ENCODE data around the gene EIPR1.

The EIPR1 gene

GRCh38 chr2:3321825-3322224, 55.8 kb downstream of the EIPR1 start:
- no peak for DNase-seq

- no peak for DNase-seq
These were observed 56.6 kb downstream of the EIPR1 start for GRCh38 chr2:3320910-3321605.

- DNase-seq = no peak
These were observed 57.7 kb downstream of the EIPR1 start for GRCh38 chr2:3319745-3320566.

- no peak for DNase-seq
These were observed 58.5 kb downstream of the EIPR1 start for GRCh38 chr2:3319134-3319533.

- no peak for DNase-seq
These were observed 59.6 kb downstream of the EIPR1 start for GRCh38 chr2:3317871-3318590.

GRCh38 chr2:3317277-3317685, 60.3 kb downstream of the EIPR1 start:
- no peak for DNase-seq

- DNase-seq = no peak
These were observed 61.0 kb downstream of the EIPR1 start for GRCh38 chr2:3316456-3317276.

GRCh38 chr2:3314626-3315025, 63.0 kb downstream of the EIPR1 start:
- DNase-seq = no peak

- no peak for DNase-seq
These were observed 63.7 kb downstream of the EIPR1 start for GRCh38 chr2:3313781-3314375.

- DNase-seq = no peak
These were observed 64.9 kb downstream of the EIPR1 start for GRCh38 chr2:3312576-3313345.

GRCh38 chr2:3311601-3312000, 66.0 kb downstream of the EIPR1 start:
- DNase-seq = no peak

- DNase-seq = no peak
These were observed 67.9 kb downstream of the EIPR1 start for GRCh38 chr2:3309496-3310355.

- DNase-seq = no peak
These were observed 69.7 kb downstream of the EIPR1 start for GRCh38 chr2:3307901-3308300.

GRCh38 chr2:3307236-3307635, 70.4 kb downstream of the EIPR1 start:
- DNase-seq = no peak

- peak; percentile 54 for DNase-seq
These were observed 71.7 kb downstream of the EIPR1 start for GRCh38 chr2:3305952-3306351.

GRCh38 chr2:3305431-3305830, 72.2 kb downstream of the EIPR1 start:
- no peak for DNase-seq

- peak; percentile 84 for DNase-seq
These were observed 73.8 kb downstream of the EIPR1 start for GRCh38 chr2:3303583-3304406.

GRCh38 chr2:3302751-3303582, 74.7 kb downstream of the EIPR1 start:
- DNase-seq = peak; percentile 38

- DNase-seq = no peak
These were observed 75.2 kb downstream of the EIPR1 start for GRCh38 chr2:3302421-3302750.
